ENCODE results near the gene SCGB1D1. TPM values are rescaled to one million over a fixed set of nuclear protein-coding genes. Genes with fewer than 3 reads are reported as not detected.

The SCGB1D1 gene
- polyA plus RNA-seq, 1 of the 3 experiments (the other 2 are of a cell fraction), result not detected

DNA sequence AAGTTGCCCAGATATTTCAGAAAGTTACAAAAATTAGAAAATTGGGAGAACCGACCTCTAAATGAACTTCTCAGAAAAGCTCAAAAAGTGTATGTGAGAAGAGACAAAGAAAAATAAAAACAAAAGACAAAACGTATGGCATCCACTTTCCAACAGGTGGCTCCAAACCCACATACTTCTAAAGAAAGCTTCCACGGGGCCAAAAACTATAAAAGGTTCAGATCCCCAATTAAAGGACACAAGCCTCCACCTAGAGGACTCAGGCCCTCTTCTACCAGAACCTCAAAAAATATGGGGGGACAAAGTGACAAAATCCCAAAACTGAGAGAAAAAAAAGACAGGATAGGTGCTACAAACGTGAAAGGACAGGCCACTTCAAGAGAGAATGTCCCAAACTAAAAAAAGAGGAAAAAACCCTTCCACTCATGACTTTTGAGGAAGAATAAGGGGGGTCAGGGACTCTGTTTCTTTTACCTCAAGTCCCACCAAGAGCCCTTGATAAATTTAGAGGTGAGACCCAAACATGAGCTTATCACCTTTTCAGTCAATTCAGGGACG is 27.3 kb downstream of the SCGB1D1 start:
- H2AFZ ChIP-seq (ENCODE audit: low read depth), result no peak overlapping the region

GRCh38 chr11:62221498-62221897 is 31.5 kb downstream of the SCGB1D1 start:
- 17% methylated on average over 3 of the region's 3 CpGs for WGBS (ENCODE audit: low lambda C conversion rate)
- H3K36me3 ChIP-seq (replicated peaks in 1 of 2; ENCODE audit: control insufficient read depth in 1 of 2, insufficient read depth in 2 of 2, low read length in 1 of 2), result no peaks in the 10 kb centered on the region
- no peak overlapping the region for H3K4me2 ChIP-seq
- no peaks in the 10 kb centered on the region for H3K9me3 ChIP-seq
- no peak overlapping the region for H3K9ac ChIP-seq
- H3K27me3 ChIP-seq (ENCODE audit: insufficient read depth), result no peaks in the 10 kb centered on the region; the same call in 1 of the 2 replicates
- H3K4me3 ChIP-seq (ENCODE audit: low read depth in 2 of 2, low read length in 1 of 2), result no peak overlapping the region
- no peak for DNase-seq
- TF ChIP-seq, protein P1, sequence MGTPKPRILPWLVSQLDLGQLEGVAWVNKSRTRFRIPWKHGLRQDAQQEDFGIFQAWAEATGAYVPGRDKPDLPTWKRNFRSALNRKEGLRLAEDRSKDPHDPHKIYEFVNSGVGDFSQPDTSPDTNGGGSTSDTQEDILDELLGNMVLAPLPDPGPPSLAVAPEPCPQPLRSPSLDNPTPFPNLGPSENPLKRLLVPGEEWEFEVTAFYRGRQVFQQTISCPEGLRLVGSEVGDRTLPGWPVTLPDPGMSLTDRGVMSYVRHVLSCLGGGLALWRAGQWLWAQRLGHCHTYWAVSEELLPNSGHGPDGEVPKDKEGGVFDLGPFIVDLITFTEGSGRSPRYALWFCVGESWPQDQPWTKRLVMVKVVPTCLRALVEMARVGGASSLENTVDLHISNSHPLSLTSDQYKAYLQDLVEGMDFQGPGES (IDR thresholded peaks at IDR 0.05; ENCODE audit: low read depth, low read length), result no peak
- H2AFZ ChIP-seq (ENCODE audit: low read depth), result no peak overlapping the region
- no peaks in the 10 kb centered on the region for H3K9me2 ChIP-seq
- POLR2A ChIA-PET, result no interaction called here
- no peaks in the 10 kb centered on the region for H3K79me2 ChIP-seq (ENCODE audit: insufficient read depth)
- CTCF ChIA-PET, result interaction anchor here (1.0 to 1.6 kb wide), 4 partner anchors 12 to 157 kb away, joined by 3 read pairs; no protein-coding TSS in a partner anchor
- H4K20me1 ChIP-seq (ENCODE audit: insufficient read depth), result no peaks in the 10 kb centered on the region
- H3F3A ChIP-seq (replicated peaks; ENCODE audit: insufficient read depth), result no peaks in the 10 kb centered on the region
- H3K4me1 ChIP-seq (ENCODE audit: control insufficient read depth in 1 of 2, insufficient read depth in 2 of 2, low read depth in 1 of 2, low read length in 1 of 2), result no peaks in the 10 kb centered on the region
- no peak overlapping the region for H3K27ac ChIP-seq (ENCODE audit: low read depth in 2 of 2, low read length in 1 of 2)

More for the DNA sequence above, 27.3 kb downstream of the SCGB1D1 start:
- Histone ChIP-seq H3K9ac (no peak overlapping the region), H3K9me2 (no peaks in the 10 kb centered on the region), H3K4me2 (no peak overlapping the region), H3K27me3 (ENCODE audit: insufficient read depth) (no peaks in the 10 kb centered on the region; the same call in 1 of the 2 replicates), H3K9me3 (no peaks in the 10 kb centered on the region), H3K4me1 (ENCODE audit: control insufficient read depth in 1 of 2, insufficient read depth in 2 of 2, low read depth in 1 of 2, low read length in 1 of 2) (no peaks in the 10 kb centered on the region), H3K4me3 (ENCODE audit: low read depth in 2 of 2, low read length in 1 of 2) (no peak overlapping the region), H3K27ac (ENCODE audit: low read depth in 2 of 2, low read length in 1 of 2) (no peak overlapping the region), H3F3A (replicated peaks; ENCODE audit: insufficient read depth) (no peaks in the 10 kb centered on the region), H3K79me2 (ENCODE audit: insufficient read depth) (no peaks in the 10 kb centered on the region), H3K36me3 (replicated peaks in 1 of 2; ENCODE audit: control insufficient read depth in 1 of 2, insufficient read depth in 2 of 2, low read length in 1 of 2) (no peaks in the 10 kb centered on the region), H4K20me1 (ENCODE audit: insufficient read depth) (no peaks in the 10 kb centered on the region)
- ChIA-PET CTCF (interaction anchor here (0.7 to 2.3 kb wide), 18 partner anchors 9 to 163 kb away, joined by 3 to 12 read pairs (median 4); partner anchors contain the start of genes SCGB1D2 and SCGB2A1), POLR2A (no interaction called here)
- 28% methylated on average over 5 of the region's 5 CpGs for WGBS (ENCODE audit: low lambda C conversion rate)
- no peak for DNase-seq
- TF ChIP-seq EP300 (IDR thresholded peaks at IDR 0.05; ENCODE audit: borderline replicate concordance in 1 of 2, low read depth in 1 of 2, low read length in 1 of 2) (no peak), FOXM1 (IDR thresholded peaks at IDR 0.05; ENCODE audit: low read depth) (no peak), NFIC (IDR thresholded peaks at IDR 0.05; ENCODE audit: borderline replicate concordance) (no peak), RAD21 (IDR thresholded peaks at IDR 0.05; ENCODE audit: low read length) (peak; percentile 66), SMC3 (IDR thresholded peaks at IDR 0.05; ENCODE audit: low read depth, low read length) (peak; percentile 45), CTCF (IDR thresholded peaks at IDR 0.05) (peak; percentile 53), RXRA (IDR thresholded peaks at IDR 0.05; ENCODE audit: borderline replicate concordance, low read depth) (no peak)
